ENCODE data around the gene RAB4B.
"Not testable (repeated sequence)": the region's sequence is repeated elsewhere in the genome, so short reads cannot be mapped to it uniquely, and the experiment has no call there.

RAB4B gene

DNA sequence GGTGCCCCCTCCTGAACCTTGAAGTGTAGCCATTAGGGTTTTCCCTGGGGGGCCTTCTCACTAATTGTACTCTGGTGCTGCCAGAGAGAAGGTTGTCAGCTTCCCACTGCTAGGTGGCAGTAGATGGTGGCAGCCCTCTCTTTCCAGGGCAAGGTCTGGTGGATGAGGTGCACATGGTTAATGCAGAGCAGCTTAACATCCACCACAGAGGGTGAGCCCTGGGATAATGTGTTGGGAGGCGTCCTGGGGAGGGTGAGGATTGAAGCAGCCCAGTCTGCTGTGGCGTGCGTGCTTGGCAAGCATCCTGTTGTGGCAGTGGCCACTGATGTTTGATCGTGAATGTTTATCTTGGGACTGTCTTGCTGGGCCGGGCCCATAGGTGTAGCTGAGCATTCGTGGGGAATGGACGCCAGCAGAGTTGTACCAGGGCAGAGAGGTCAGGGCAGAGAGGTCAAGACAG, 26.8 kb downstream of the RAB4B start:
- no peak for FAIRE-seq

DNA sequence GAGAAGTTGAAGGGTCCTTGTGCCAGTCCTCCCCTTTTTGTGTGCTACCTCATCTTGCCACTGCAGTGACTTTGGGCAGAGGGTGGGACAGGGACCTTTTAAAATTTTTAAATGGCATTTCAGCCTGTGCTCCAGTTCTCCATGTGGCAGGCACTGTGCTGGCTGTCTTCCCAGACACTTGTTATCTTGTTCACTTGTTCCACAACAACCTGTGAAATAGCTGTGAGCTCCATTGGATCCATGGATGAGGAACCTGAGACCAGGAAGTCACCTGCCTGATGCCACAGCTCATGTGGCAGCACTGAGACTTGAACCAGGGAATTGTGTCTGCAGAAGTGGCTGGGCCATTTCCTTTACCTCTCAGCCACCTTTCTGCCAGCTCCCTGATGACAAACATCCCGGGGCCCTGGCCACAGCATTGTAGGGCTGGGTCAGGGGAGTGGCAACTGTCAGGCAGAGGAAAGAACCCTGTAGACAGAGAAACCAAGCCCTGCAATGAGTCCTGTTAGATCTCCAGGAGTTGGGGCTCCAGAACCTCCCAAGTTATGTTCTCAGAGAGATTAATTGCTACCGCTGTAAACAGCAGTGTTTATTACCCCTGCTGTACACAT, 27.3 kb downstream of the RAB4B start:
- FAIRE-seq = no peak

DNA sequence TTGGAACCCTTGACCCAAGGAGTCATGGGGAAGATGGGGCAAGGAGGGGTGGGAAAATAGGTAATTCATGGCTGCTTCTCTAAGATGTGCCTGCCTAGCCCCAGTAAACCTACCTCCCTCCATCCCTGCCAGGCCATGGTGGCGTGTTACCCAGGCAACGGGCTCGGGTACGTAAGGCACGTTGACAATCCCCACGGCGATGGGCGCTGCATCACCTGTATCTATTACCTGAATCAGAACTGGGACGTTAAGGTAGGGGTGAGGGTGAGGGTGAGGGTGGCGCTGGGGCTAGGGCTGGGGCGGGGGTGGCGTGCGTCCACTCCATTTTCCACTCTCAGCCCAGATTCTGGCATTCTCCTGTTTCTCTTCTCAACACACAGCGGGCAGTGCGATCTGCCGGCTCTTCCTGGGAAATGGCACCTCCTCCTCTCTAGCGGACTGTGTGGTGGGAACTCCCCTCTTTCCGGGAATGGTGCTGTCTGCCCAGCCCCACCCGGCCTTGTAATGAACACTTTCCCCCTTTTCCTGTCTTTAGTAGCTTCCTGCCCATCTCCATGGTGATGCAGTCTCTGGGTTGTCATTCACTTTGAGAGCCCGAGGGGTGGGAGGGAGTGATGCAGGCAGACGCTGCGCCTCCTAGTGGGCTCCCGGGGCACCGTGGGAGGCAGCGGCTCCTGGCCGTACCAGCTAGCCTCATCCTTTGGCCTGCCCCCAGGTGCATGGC, 28.5 kb downstream of the RAB4B start:
- FAIRE-seq = no peak

DNA sequence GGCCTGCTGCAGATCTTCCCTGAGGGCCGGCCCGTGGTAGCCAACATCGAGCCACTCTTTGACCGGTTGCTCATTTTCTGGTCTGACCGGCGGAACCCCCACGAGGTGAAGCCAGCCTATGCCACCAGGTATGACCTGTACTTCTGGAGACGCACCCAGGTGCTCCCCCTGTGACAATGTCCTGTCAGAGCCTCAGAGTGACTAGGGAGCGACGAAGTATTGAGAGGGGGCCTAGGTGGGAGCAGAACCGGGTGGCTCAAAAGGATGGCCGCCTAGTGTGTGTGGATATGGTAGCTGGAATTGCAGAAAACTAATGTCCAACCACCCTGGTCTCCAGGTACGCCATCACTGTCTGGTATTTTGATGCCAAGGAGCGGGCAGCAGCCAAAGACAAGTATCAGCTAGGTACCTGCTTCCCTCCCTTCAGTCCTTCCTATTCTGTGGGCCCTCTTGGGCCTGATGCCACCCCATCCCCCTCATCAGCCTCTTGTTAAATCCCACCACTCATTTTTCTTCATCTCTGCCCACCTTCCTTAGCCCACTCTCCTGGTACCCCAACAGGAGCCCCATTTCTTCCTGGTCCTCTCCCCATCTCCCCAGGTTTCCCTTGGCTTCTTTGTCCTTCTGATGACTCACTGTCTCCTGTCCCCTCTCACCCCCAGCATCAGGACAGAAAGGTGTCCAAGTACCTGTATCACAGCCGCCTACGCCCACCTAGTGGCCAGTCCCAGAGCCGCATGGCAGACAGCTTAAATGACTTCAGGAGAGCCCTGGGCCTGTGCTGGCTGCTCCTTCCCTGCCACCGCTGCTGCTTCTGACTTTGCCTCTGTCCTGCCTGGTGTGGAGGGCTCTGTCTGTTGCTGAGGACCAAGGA, 29.3 kb downstream of the RAB4B start:
- FAIRE-seq = no peak

DNA sequence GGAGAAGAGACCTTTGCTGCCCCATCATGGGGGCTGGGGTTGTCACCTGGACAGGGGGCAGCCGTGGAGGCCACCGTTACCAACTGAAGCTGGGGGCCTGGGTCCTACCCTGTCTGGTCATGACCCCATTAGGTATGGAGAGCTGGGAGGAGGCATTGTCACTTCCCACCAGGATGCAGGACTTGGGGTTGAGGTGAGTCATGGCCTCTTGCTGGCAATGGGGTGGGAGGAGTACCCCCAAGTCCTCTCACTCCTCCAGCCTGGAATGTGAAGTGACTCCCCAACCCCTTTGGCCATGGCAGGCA, 29.9 kb downstream of the RAB4B start:
- FAIRE-seq = no peak

DNA sequence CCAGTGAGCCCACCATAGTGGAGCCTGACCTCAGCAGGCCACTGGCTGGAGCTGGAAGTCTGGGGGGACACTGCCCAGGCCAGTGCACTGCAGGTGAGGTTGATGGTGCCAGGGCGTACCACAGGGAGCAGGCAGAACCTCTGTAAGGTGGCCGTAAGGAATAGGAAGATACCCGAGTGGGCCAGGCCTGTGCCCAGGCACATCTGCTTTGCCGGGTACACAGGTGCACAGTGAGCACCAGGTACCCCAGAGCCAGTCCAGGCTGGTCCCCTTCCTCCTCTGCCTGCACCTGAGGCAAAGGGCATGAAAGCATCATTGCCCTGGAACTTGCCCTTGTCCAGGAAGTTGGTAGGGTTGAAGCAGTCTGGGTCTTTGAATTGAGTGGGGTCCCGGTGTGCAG, 30.4 kb downstream of the RAB4B start:
- no peak for FAIRE-seq

DNA sequence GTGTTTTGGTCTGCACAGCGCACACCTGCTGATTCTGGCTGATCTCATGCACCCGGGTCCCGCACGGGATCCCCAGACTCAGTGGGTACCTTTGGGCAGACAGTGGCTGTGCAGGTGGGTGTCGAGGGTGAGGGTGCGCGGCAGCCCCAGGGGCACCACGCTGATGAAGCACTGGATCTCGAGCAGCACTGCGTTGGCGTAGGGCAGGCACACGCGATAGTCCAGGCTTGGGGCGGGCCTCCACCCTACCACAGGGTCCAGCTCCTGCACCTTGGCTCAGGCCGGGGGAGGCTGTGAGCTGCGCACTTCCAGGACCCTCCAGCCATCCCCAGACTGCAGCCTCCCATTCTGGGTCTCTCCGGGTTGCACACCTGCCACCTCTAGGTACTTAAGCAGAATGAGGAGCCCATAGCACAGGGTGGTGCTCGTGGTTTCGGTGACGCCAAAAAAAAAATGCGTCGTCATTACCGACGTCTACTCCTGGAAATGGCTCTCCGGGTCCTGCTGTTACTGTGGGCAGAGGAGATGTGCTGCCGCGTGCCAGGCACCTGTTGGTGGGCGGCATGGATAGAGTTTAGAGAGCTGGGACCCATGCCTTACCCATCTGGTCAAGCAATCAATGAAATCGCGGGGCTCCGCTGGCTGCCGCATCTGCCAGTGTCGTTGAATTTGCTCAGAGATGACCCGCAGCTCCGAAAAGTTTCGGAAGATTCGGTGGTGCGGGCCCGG, 31.5 kb downstream of the RAB4B start:
- no peak for FAIRE-seq

DNA sequence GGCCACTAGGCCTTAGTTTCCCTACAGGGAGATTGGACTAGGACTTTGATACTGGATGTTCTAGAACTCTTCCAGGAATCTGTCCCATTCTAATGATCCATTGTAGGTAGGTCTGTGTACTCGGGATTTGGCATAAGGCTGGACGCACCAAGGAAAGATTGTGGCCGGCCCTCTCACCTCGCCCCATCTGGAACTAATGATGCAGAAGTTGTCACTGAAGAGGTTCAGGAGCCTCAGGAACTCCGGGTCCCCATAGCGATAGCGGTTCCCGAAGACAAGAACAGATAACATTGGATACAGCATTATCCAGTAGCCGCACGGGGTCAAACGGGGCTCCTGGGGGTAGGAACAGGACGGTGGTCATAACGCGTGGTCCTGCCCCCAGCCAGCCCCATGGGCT, 32.1 kb downstream of the RAB4B start:
- no peak for FAIRE-seq

DNA sequence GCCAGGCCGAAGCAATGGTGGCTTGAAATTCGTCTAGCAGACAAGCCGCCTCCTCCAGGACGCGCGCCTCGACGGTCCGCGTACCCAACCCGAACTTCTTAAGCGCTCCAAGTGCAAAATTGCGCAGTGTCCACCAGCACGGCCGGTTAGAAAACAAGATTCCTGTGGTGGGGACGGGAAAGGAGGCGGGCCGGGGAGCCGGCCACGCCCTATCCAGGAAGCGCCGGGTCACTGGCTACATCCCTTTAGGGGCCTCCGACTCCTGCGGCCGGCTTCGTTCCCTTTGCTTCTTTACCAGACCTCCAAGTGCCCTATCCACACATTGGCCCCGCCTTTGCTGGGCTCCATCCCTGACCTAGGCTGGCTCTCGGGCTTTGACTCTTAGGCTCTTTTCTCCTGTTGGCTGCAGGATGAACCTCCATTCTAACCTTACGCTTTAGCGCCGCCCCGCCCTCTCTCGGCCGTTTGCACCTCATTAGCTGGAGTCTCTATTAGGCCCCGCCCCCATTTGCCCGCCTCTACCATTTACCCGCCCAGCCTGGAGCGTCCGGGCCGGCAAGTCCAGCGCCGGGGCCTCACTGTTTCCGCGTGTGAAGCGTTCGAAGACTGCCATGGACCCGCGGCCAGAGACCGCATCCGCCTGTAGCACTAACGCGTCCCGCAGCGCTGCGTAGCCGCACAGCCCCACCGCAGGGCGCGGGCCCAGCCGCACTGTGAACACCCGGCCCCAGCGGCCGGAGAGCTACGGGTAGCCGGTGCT, 32.8 kb downstream of the RAB4B start:
- not testable (repeated sequence) for FAIRE-seq

DNA sequence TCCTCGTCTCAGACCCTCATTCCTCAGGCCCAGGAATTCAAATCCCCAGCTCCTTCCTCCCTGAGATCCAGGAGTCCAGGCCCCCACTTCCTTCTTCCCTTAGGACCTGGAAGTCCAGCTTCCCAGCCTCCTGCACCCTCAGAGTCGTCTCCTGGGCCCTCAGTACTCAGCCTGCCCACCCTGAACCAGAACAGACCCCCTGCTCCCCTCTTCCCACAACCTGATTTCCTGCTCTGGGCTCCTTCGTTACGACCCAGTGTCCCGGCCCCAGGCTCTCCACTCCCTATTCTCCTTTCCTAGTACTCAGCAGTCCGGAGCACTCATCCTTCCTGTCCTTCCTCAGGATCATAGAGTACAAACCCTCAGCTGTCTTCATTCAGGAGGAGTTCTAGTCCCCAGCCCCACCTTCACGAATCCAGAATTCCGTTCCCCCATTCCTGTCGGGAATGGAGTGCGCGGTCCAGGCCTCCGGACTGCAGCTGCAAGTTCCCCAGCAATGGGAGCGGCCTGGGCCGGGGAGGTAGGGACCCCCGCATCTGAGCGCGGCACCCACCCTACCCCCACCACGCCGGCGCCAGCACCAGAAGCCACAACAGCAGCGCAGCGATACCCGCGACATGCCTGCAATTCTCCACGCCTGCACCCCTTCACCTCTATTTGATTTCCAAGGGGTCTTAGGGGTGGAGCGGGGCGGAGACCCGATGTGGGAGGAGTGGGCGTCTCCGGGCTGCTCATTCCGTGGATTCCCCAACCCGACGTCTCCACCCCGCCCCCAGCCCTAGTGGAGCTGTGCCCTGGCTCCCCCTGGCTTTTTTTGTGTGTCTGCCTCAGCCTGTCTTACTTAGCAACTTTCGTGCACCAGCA, 33.7 kb downstream of the RAB4B start:
- FAIRE-seq = no peak

DNA sequence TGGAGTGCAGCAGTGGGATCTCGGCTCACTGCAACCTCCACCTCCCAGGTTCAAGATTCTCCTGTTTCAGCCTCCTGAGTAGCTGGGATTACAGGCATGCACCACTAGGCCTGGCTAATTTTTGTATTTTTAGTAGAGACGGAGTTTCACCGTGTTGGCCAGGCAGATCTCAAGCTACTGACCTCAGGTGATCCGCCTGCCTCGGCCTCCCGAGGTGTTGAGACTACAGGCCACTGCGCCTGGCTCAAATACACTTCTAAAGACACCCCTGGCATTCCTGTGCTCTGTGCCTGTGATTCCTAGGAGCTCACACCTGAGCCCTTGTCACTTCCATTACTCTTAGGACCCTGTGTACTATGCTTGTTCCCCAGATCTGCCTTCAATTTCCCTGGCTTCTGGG, 34.5 kb downstream of the RAB4B start:
- FAIRE-seq = not testable (repeated sequence)

DNA sequence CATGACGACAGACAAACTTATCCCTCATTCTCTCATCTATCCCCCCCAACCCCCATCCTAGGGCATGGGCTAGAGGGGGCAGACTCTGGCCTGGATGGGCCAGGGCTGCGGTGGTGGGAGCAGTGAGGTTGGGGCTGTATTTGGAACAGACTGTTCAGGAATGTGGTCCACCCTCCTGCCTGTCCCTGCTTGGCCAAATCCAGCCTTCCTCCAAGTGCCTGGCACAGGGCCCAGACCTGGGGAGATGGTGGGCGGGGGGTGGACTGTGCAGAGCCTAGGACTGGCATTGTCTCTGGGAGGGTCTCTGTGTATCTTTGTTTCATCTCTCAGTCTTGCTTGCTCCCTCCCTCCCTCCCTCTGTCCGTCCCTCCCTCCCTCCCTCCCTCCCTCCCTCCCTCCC, 35.1 kb downstream of the RAB4B start:
- FAIRE-seq = no peak

DNA sequence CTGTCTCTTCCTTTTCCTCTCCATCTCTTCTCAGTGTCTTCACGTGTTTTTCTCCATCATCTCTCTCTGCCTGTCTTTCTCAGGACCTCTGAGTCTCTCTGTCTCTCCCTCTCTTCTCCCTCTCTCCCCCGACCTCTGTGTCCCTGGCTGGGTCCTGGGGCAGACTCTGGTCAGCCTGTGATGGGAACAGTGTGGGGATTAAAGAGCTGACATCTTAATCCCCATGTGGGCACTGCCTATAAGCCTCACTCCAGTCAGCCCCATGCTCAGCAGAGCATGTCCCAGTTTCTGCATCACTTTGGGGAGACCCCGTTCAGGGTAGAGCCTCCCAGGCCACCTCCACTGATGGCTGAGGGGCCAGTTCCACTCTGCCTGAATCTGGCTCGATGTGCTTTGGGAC, 37.2 kb downstream of the RAB4B start:
- FAIRE-seq = no peak

DNA sequence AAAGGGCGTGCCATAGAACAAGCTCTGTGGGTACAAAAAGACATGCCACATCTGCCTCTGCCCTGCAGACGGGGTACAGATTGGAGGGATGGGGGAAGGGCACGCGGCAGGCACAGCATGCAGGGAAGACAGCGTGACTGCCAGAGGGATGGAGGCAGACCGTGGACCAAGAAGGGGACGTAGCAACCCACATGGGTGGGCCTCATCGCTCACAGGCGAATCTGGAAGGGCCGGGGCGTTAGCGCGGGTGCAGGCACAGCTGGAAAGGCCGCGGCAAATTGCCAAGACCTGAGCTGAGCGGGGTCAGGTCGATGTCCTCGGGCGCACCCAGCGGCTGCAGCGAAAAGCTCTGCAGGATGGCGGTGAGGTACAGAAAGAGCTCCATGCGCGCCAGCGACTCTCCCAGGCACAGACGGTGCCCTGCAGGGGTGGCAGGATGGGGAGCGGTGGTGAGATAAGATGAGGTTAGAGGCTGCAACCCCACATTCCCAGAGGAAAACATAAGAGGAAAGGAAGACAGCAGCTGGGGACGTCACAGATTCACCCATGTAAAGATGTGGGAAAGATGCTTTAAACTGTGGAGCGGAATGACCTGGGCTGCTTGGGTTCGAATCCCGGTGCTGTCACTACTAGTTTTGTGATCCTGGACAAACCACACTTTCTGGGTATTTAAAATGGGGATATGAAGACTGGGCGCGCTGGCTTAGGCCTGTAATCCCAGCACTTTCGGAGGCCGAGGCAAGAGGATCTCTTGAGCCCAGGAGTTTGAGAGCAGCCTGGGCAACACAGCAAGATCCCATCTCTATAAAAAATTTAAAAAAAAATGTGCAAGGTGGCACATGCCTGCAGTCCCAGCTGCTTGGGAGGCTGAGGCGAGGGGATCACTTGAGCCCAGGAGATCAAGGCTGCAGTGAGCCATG, 40.7 kb downstream of the RAB4B start:
- not testable (repeated sequence) for FAIRE-seq

DNA sequence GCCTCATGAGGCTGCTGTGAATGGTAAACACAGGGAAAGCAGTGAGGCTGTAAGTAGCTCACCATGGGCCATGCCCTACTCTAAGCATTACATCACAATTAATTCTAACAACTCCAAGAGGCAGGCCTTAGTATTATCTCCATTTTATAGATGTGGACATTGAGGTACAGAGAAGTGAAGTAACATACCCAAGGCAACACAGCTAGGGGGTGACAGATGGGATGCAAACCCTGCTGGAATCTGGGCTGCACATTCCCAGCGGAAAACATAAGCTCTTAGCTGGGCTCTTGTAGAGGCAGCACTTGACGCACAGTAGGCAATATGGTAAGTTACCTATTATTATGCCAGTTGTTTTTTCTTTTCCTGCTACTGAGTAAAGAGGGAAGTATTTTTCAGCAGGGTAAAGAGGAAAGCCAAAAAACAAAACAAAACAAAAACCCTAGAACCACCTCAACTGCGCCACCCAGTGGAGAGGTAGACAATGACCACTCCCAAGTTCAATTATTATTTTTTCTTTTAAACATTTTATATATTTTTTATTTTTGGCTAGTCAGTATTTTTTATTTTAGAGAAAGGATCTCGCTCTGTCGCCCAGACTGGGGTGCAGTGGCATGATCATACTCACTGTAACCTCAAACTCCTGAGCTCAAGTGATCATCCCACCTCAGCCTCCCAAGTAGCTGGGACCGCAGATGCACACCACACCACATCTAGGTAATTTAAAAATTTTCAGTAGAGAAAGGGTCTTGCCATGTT, 41.6 kb downstream of the RAB4B start:
- FAIRE-seq = not testable (repeated sequence)

DNA sequence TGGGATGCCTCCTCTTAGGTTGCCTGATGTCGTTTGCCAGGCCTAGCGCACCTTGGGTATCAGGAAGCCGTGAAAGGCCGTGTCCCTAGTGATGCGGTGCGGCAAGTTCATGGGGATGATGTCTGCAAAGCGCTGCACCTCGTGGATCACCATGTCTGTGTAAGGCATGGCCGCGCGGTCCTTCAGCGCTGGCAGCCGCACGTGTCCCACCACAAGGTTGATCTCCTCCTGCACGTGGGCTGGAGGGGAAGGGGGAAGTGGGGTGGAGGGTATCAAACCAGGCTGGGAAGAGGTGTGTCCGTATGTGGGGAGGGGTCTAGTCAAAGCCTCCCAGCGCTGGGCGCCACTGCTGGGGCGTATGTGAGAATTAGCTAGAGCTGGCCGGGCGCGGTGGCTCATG, 44.1 kb downstream of the RAB4B start:
- no peak for FAIRE-seq

DNA sequence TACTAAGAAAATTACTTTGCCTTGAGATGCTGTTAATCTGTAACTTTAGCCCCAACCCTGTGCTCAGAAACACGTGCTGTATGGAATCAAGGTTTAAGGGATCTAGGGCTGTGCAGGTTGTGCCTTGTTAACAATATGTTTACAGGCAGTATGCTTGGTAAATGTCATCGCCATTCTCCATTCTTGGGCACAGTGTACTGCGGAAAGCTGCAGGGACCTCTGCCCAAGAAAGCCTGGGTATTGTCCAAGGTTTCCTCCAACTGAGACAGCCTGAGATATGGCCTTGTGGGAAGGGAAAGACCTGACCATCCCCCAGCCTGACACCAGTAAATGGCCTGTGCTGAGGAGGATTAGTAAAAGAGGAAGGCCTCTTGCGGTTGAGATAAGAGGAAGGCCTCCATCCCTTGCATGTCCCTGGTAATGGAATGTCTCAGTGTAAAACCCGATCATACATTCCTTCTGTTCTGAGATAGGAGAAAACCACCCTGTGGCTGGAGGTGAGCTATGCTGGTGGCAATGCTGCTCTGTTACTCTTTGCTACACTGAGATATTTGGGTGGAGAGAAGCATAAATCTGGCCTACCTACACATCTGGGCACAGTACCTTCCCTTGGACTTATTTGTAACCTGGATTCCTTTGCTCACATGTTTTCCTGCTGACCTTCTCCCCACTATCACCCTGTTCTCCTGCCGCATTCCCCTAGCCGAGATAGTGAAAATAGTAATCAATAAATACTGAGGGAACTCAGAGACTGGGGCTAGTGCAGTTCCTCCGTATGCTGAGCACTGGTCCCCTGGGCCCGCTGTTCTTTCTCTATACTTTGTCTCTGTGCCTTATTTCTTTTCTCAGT, 44.9 kb downstream of the RAB4B start:
- not testable (repeated sequence) for FAIRE-seq

DNA sequence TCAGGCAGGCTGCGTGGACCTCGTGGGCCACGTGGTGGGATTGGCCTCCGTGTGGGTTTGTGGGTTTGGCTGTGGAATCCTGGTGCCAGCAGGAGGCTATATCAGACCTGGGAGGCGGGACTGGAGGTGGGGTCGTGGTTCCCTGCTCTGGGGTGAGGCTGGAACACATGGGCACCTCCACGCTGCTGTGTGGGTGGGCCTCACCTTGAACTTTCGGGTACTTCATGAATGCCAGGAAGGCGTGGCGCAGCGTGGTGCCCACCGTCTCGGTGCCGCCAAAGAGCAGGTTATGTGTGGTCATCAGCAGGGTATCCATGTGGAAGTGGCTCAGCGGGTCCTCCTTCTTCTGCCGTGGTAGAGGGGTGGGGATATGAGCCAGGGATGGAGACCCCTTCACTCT, 46.9 kb downstream of the RAB4B start:
- FAIRE-seq = not testable (repeated sequence)

All from colon (tissue), 2 donors.